ENCODE data around the gene ATP5F1A.

Gene ATP5F1A

DNA sequence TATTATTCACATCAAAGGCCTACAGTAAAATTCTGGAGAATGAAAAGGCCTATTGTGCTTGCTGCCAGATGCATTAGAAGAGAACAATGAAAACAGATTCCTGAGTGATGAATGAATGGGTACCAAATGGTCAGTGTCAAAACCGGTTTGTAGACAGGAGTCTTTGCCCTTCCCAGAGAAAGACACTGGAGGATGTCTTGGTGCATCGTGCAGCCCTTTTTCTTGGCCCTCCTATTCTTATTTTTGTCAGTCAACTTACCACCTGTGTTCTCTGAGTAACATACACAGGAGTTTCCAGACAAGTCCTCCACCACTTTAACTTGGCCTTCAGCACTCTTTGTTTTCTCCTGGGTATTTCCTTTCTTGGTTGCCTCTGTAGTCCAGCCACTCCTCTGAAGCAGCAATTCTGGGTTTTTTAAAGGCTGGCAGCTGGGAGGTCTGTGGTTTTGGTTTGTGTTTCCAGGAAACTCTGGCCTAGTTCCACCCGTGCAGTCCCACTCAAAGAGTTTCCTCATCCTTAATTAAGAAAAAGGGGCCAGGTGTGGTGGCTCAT, 55.4 kb downstream of the ATP5F1A start:
- DNase-seq, result no peak

DNA sequence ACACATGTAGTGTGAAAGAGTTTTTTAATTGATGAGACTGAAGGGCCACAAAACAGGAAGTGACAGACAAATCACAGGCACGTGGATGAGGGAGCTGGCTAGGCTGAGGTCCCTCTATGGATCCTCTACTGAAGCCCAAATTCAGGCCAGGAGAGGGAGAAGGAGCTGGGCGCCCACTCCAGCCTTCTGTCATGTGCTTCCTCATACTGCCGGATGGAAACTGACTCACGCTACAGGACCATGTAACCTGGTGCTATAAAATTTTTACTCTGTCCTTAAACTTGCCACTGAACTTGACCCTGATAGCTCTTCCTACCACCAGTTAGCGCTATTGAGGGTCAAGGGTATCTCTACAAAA, 57.4 kb downstream of the ATP5F1A start:
- DNase-seq, result no peak

DNA sequence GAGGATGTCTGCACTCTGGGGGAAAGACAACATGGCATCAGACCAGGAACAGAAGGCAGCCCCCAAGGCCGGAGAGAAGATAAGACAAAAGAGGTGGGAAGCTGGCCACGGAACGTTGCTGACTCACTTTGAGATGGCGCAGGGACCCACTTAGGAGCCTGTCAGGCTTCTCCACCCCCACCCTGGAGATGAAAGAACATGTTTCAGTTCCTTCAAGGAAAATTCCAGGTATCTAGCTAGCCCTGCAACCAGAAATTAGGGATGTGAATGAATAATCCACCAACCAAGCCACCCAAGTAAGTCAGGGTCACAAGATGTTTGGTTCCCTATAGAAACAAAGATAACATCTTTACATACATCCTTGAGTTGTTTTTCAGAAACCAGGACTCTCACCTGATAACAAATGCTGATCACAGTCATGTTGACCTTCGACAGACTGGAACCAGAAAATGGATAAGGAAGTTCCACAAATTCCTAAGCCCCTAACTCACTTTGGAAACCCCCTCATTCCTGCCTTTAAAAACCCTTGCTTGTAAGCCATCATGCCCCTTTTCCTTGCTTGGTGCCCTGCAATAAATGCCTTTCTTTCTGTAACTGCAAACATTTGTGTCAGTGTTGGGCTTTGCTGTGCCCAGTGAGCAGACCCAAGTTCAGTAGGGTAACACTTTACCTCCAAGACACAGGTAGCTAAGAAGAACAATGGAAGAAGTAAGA, 57.9 kb downstream of the ATP5F1A start:
- DNase-seq, result no peak

DNA sequence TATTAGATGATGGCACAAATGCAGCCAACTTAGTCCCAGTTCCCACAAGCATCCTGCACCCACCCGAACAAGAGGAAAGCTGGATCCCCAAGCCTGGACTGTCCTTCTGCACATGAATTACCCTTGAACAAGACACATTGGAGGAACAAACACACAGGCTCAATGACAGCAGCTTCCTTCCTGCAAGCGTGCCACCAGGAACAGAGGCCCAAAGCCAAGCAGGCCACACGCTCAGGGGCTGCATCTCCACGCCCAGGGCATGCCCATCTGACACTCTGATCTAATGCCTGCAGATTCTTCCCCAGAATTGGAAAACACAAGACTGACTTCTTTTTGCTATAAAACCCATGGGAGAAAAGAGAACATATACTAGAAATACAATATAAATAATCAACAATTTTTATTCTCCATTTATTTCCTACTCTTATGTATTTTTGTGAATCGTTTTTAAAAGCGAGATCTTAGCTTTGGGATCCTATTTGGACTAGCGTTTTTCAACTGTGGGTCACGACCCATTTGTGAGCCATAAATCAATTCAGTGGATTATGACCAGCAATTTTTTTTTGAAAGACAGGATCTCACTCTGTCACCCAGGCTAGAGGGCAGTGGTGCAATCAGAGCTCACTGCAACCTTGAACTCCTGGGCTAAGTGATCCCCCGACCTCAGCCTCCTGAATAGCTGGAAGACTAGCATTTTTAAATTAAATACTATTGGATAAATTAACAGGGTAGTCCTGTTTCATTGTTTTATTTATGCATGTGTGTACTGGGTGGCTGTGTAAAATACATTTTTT, 60.4 kb downstream of the ATP5F1A start:
- no peak for DNase-seq

DNA sequence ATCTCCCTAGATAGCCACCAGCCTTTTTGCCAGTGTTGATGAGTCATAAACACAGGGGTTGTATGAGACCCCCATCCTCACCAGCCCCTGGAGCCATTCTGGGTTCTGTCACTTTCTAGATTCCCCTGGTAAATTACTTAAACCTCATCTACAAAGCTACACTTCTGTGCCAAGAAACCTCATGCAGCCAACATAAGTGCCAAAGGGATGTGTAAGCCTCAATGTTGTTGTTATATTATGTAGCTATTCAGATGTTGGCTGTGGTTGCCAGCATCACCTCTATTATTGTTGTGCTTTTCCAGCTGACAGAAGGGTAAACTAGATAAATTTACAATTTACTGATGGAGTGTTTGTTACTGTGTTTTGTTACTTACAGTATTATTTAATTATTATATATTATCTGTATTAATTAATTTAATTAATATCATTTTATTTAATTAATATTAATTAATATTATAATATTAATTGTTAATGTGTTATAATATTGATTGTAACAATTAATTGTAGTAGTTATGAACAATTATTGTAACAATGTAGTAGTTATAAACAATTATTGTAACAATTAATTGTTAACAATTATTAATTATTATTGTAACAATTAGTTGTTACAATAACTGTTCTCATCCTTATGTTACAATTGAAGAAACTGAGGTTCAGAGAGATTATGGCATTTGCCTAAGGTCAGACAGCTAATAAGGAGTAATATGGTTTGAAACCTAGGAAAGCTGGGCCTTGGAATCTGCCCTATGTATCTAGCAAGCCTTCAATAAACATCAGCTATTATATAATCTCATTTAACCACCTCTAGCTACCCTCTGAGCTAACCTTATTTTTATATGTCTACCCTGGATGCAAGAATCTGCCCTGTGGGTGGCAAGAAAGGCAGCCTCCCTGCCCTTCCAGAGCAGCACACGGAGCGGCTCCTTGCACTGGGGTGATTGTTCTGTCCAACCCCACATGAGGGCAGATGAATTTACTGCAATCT, 62.1 kb downstream of the ATP5F1A start:
- DNase-seq, result no peak

DNA sequence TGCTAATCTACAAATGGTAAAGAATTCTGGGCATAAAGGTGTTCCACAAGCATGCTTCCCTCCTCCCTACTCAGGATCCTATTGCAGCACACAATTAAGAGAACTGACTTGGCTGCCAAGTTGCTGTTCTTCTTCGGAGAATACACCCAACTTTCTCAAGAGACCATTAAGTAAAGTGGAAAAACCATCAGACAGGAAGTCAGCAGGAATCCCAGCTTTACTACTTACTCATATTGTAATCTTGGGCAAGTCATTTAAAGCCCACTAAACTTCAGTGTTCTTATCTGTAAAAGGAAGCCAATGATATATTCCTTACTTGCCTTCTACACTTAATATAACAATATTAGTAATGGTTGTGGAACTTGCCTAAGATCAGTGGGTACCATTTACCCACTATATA, 63.9 kb downstream of the ATP5F1A start:
- no peak for DNase-seq

DNA sequence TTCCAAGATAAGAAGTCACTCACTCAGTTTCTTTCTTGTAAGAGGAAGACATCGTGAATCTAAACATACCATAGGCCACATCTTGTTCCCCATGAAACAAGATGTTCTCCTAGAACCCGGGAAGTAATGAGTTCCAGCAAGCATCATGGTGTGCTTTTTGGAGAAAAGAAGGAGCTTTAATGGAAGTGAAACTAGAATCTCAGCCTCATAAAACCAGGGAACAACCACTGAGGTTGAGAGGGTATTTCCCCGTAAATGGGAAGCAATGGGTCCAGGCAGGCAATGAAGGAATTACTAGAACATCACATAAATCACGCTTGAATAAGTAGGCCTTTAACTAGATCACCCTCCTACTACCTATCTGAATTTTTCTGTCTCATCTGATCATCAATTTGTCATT, 66.4 kb downstream of the ATP5F1A start:
- DNase-seq, result no peak
